IMR-90 (cell line): ENCODE measurements around the gene MPPED1. TPM values are rescaled to one million over a fixed set of nuclear protein-coding genes. Genes with fewer than 3 reads are reported as not detected.

ENCODE experiments used
- ATAC-seq: fragments of 200-7000 bp; cut with Tn5 transposase; 2 replicates; pipeline ENCODE4 v1.9.1; 2020; ENCODE audit warnings: low read depth, mild to moderate bottlenecking, moderate library complexity
- BruUV-seq: library from RNA; stranded (reverse); fragments of 400-500 nt; replicated peaks from 2 replicates; lab custom pipeline; 2021; lab: Mats Ljungman, UMichigan
- CTCF ChIA-PET: fragments of 300-600 bp; formaldehyde crosslinking; extraction: SDS; loops from one replicate; lab custom pipeline; 2021; ENCODE audit warnings: antibody characterized with exemption; lab: Yijun Ruan, JAX
- POLR2A ChIA-PET: fragments of 300-600 bp; sonication (Branson Sonifier 250); formaldehyde crosslinking; loops from one replicate; lab custom pipeline; 2022; ENCODE audit warnings: antibody characterized with exemption; ENCODE audit not compliant: unreplicated experiment; lab: Charles Lee
- DNase-seq: peaks from one replicate; pipeline ENCODE4 v3.0.0; 2013
- H2AFZ ChIP-seq: replicated peaks from 2 replicates; pipeline ENCODE3; 2013; ENCODE audit warnings: low read length, mild to moderate bottlenecking; ENCODE audit not compliant: poor library complexity
- H2AK5ac ChIP-seq: 2 replicates; pipeline ENCODE4 v1.6.1; 2013; ENCODE audit warnings: low read depth, low read length, inconsistent platforms
- H2AK9ac ChIP-seq: replicated peaks from 2 replicates; pipeline ENCODE3; 2013; ENCODE audit warnings: mild to moderate bottlenecking, low read depth, low read length, moderate library complexity; ENCODE audit not compliant: poor library complexity
- H2BK120ac ChIP-seq: 2 replicates; pipeline ENCODE4 v1.6.1; 2013; ENCODE audit warnings: low read depth, low read length, inconsistent platforms
- H2BK15ac ChIP-seq: 3 replicates; pipeline ENCODE4 v1.6.1; 2013; ENCODE audit warnings: low read depth, low read length, inconsistent platforms
- H2BK20ac ChIP-seq: 2 replicates; pipeline ENCODE4 v1.6.1; 2013; ENCODE audit warnings: low read depth, mild to moderate bottlenecking, inconsistent platforms, low read length, moderate library complexity
- H2BK5ac ChIP-seq: 2 replicates; pipeline ENCODE4 v1.6.1; 2013; ENCODE audit warnings: mild to moderate bottlenecking, low read depth, low read length, inconsistent platforms; ENCODE audit not compliant: poor library complexity, severe bottlenecking
- H3K14ac ChIP-seq: replicated peaks from 2 replicates; pipeline ENCODE4 v1.6.1; 2013; ENCODE audit warnings: low read depth, low read length, inconsistent platforms
- H3K18ac ChIP-seq: 2 replicates; pipeline ENCODE4 v1.6.1; 2013; ENCODE audit warnings: low read depth, low read length, control low read depth
- H3K23ac ChIP-seq: 2 replicates; pipeline ENCODE4 v1.6.1; 2013; ENCODE audit warnings: low read depth, low read length, inconsistent platforms
- H3K27ac ChIP-seq: 2 replicates; pipeline ENCODE4 v1.5.1; 2013; ENCODE audit warnings: mild to moderate bottlenecking, control low read depth, low read length; ENCODE audit not compliant: insufficient read depth
- H3K27me3 ChIP-seq: 2 replicates; pipeline ENCODE4 v1.6.1; 2013; ENCODE audit warnings: low read length; ENCODE audit not compliant: control insufficient read depth, insufficient read depth
- H3K36me3 ChIP-seq: 2 replicates; pipeline ENCODE4 v1.6.1; 2013; ENCODE audit warnings: low read length, mixed read lengths; ENCODE audit not compliant: control insufficient read depth, insufficient read depth
- H3K4ac ChIP-seq: 2 replicates; pipeline ENCODE4 v1.6.1; 2013; ENCODE audit warnings: low read depth, low read length, inconsistent platforms
- H3K4me1 ChIP-seq: 2 replicates; pipeline ENCODE4 v1.6.1; 2013; ENCODE audit warnings: low read length, mixed read lengths; ENCODE audit not compliant: control insufficient read depth, insufficient read depth
- H3K4me2 ChIP-seq: 2 replicates; pipeline ENCODE4 v1.6.1; 2013; ENCODE audit warnings: low read depth, mild to moderate bottlenecking, control low read depth, low read length, moderate library complexity
- H3K4me3 ChIP-seq: 2 replicates; pipeline ENCODE4 v1.5.1; 2013; ENCODE audit warnings: low read depth, mild to moderate bottlenecking, control low read depth, low read length, moderate library complexity; ENCODE audit not compliant: insufficient read depth
- H3K56ac ChIP-seq: 2 replicates; pipeline ENCODE4 v1.6.1; 2013; ENCODE audit warnings: low read length, inconsistent platforms; ENCODE audit not compliant: insufficient read depth; ENCODE audit errors: extremely low read depth
- H3K79me1 ChIP-seq, 2 experiments: 2 replicates each; pipeline ENCODE4 v1.6.1; 2013; ENCODE audit warnings: low read length in 2 of 2, inconsistent platforms in 1 of 2, low read depth in 1 of 2
- H3K9ac ChIP-seq: 2 replicates; pipeline ENCODE4 v1.6.1; 2013; ENCODE audit warnings: low read depth, low read length, control low read depth
- H3K9me1 ChIP-seq: 2 replicates; pipeline ENCODE4 v1.6.1; 2013; ENCODE audit warnings: low read length, inconsistent platforms; ENCODE audit not compliant: insufficient read depth
- H3K9me3 ChIP-seq: 2 replicates; pipeline ENCODE4 v1.6.1; 2013; ENCODE audit warnings: low read length; ENCODE audit not compliant: control insufficient read depth, insufficient read depth
- H4K20me1 ChIP-seq: 2 replicates; pipeline ENCODE4 v1.6.1; 2013; ENCODE audit warnings: low read length, inconsistent platforms; ENCODE audit not compliant: insufficient read depth
- H4K5ac ChIP-seq: 2 replicates; pipeline ENCODE4 v1.6.1; 2013; ENCODE audit warnings: mild to moderate bottlenecking, low read depth, low read length, control low read depth
- H4K8ac ChIP-seq, 2 experiments: 2 replicates each; pipeline ENCODE4 v1.6.1; 2013; ENCODE audit warnings: low read depth in 2 of 2, low read length in 2 of 2, control low read depth in 1 of 2, inconsistent platforms in 1 of 2
- H4K91ac ChIP-seq: 2 replicates; pipeline ENCODE4 v1.6.1; 2013; ENCODE audit warnings: low read depth, low read length, inconsistent platforms; ENCODE audit not compliant: insufficient read depth
- BHLHE40 ChIP-seq: fragments of 150-350 bp; IDR thresholded peaks from 2 replicates; pipeline ENCODE4 v1.6.1; 2016; ENCODE audit warnings: mild to moderate bottlenecking, low read depth, low read length
- CEBPB ChIP-seq: IDR thresholded peaks from 2 replicates; pipeline ENCODE4 v1.6.1; 2012; ENCODE audit warnings: low read depth, low read length, improper control_type of control experiment
- CHD1 ChIP-seq: IDR thresholded peaks from 2 replicates; pipeline ENCODE4 v1.6.1; 2012; ENCODE audit warnings: low read depth, low read length, improper control_type of control experiment
- CTCF ChIP-seq: conservative IDR thresholded peaks from 2 replicates; pipeline ENCODE4 v1.5.1; 2012; ENCODE audit warnings: mild to moderate bottlenecking, low read depth, low read length, improper control_type of control experiment
- ELK1 ChIP-seq: fragments of 150-350 bp; IDR thresholded peaks from 2 replicates; pipeline ENCODE4 v1.6.1; 2016; ENCODE audit warnings: low read depth, mild to moderate bottlenecking, low read length, moderate library complexity, borderline replicate concordance
- MAFK ChIP-seq: IDR thresholded peaks from 2 replicates; pipeline ENCODE4 v1.6.1; 2012; ENCODE audit warnings: low read depth, low read length, improper control_type of control experiment
- MXI1 ChIP-seq: IDR thresholded peaks from 2 replicates; pipeline ENCODE4 v1.6.1; 2012; ENCODE audit warnings: low read depth, mild to moderate bottlenecking, low read length, moderate library complexity, borderline replicate concordance
- NFE2L2 ChIP-seq: fragments of 150-350 bp; IDR thresholded peaks from 2 replicates; pipeline ENCODE4 v1.6.1; 2016; ENCODE audit warnings: low read depth, mild to moderate bottlenecking, low read length
- POLR2A ChIP-seq: IDR thresholded peaks from 2 replicates; pipeline ENCODE4 v1.6.1; 2012; ENCODE audit warnings: mild to moderate bottlenecking, low read depth, low read length
- RAD21 ChIP-seq: IDR thresholded peaks from 2 replicates; pipeline ENCODE4 v1.6.1; 2012; ENCODE audit warnings: low read length, improper control_type of control experiment
- RCOR1 ChIP-seq: IDR thresholded peaks from 2 replicates; pipeline ENCODE4 v1.6.1; 2012; ENCODE audit warnings: mild to moderate bottlenecking, low read length, improper control_type of control experiment; ENCODE audit not compliant: insufficient replicate concordance
- SMC3 ChIP-seq: fragments of 150-350 bp; IDR thresholded peaks from 2 replicates; pipeline ENCODE4 v1.6.1; 2016; ENCODE audit warnings: low read depth, mild to moderate bottlenecking, antibody characterized with exemption, low read length, moderate library complexity
- USF2 ChIP-seq: fragments of 150-350 bp; IDR thresholded peaks from 2 replicates; pipeline ENCODE4 v1.6.1; 2017; ENCODE audit warnings: mild to moderate bottlenecking, antibody characterized with exemption, low read length, low read depth
- WGBS, 2 experiments: methylation state at CpG; one replicate each; pipeline versions ENCODE4 v1.1.5 to v1.1.7; 2013; ENCODE audit warnings: missing lambda C conversion rate in 2 of 2; ENCODE audit not compliant: insufficient read length in 1 of 2; ENCODE audit errors: extremely low coverage in 2 of 2; 5-methylcytosine and 5-hydroxymethylcytosine counted together
- dilution Hi-C: fragments of 300-500 bp; cut with HindIII; formaldehyde crosslinking; loops from one replicate; pipeline ENCODE4 v1.14.3; 2018; ENCODE audit warnings: low sequenced_read_pairs; ENCODE audit not compliant: unreplicated experiment
- in situ Hi-C: fragments of 300-500 bp; cut with MboI; formaldehyde crosslinking; loops from 3 replicates; pipeline ENCODE4 v1.14.3; 2019; ENCODE audit warnings: low sequenced_read_pairs, inconsistent platforms, mixed read lengths
- intact Hi-C: fragments of 100-400 bp; cut with micrococcal nuclease; formaldehyde crosslinking; loops from 2 replicates; pipeline ENCODE4 v1.10.0; 2022
- polyA plus RNA-seq, 3 experiments: library from polyadenylated mRNA; depleted of rRNA; stranded (reverse); fragments of >200 nt; gene quantifications; 2 replicates each; pipeline ENCODE4 v1.2.3, GENCODE V29; 2012; ENCODE audit warnings: low replicate concordance in 1 of 3
- total RNA-seq: library from RNA; depleted of rRNA; stranded (reverse); fragments of >200 nt; gene quantifications from 2 replicates; pipeline ENCODE4 v1.2.3, GENCODE V29; 2012

Gene MPPED1
- total and polyA plus RNA-seq, 2 of the 4 experiments (the other 2 are of a cell fraction), result not detected

GRCh38 chr22:43396934-43397457 lies 14.8 kb upstream of the MPPED1 start:
- Histone ChIP-seq H3K36me3 (no peaks in the 10 kb centered on the region), H3K4me1 (no peaks in the 10 kb centered on the region), H3K9me1 (no peaks in the 10 kb centered on the region), H3K14ac (no peak overlapping the region), H3K23ac (no peak overlapping the region), H3K9me3 (no peaks in the 10 kb centered on the region), H3K18ac (no peak overlapping the region), H4K8ac (no peak overlapping the region), H4K5ac (no peak overlapping the region), H3K27ac (no peak overlapping the region), H2BK120ac (no peak overlapping the region), H2BK5ac (no peak overlapping the region), H2AK9ac (no peak overlapping the region), H3K4me3 (no peak overlapping the region), H3K4ac (no peak overlapping the region), H3K9ac (no peak overlapping the region), H2BK15ac (no peak overlapping the region), H2AK5ac (no peak overlapping the region), H3K4me2 (no peak overlapping the region), H4K91ac (no peak overlapping the region), H3K79me1 (no peaks in the 10 kb centered on the region), H2BK20ac (no peak overlapping the region), H3K27me3 (peaks cover 7% of the 10 kb centered on the region; the same call in 1 of the 2 replicates), H2AFZ (no peak overlapping the region), H4K20me1 (no peaks in the 10 kb centered on the region), H3K56ac (no peak overlapping the region)
- dilution Hi-C loops (no loop called here), in situ Hi-C loops (loop anchor here (25.0 kb wide), 1 partner anchor 1240 kb away; no protein-coding TSS in a partner anchor), intact Hi-C loops (no loop called here)
- DNase-seq (no peak), ATAC-seq (no peak)
- WGBS, 2 experiments, result 47% methylated on average over 11 of the region's 23 CpGs; no CpG with 5 or more reads in 1 of the 2 experiments
- no TSS peak for BruUV-seq
- POLR2A ChIA-PET, result no interaction called here
- CTCF ChIA-PET, result no interaction called here
- TF ChIP-seq NFE2L2 (no peak), ELK1 (no peak), SMC3 (no peak), CHD1 (no peak), CEBPB (no peak), MXI1 (no peak), MAFK (no peak), RCOR1 (no peak), USF2 (no peak), BHLHE40 (no peak), RAD21 (no peak), POLR2A (no peak), CTCF (no peak)
